Kasumi-1 (cell line): ENCODE data around the gene RIGI.
"Not testable (repeated sequence)": the region's sequence is repeated elsewhere in the genome, so short reads cannot be mapped to it uniquely, and the experiment has no call there.

ENCODE experiments used
- DNase-seq, 2 experiments: peaks; one replicate each; lab custom pipeline; 2025; lab: John Stamatoyannopoulos, UW

Gene RIGI

GRCh38 chr9:32526707-32527048, 682 bp upstream of the RIGI start:
- DNase-seq = no peak

- DNase-seq = no peak
These were observed 326 bp downstream of the RIGI start for GRCh38 chr9:32525709-32526030.

GRCh38 chr9:32524892-32525708, 896 bp downstream of the RIGI start:
- DNase-seq = peak; percentile 8 to 31

DNA sequence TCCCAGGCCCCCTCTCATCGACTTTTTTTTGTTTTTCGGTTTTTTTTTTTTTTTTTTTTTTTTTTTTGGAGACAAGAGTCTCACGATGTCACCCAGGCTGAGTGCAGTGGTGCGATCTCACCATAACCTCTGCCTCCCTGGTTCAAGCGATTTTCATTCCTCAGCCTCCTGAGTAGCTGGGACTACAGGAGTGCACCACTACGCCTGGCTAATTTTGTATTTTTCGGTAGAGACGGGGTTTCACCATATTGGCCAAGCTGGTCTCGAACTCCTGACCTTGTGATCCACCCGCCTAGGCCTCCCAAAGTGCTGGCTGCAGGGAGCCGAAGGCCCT, 1.5 kb downstream of the RIGI start:
- DNase-seq = not testable (repeated sequence)

DNA sequence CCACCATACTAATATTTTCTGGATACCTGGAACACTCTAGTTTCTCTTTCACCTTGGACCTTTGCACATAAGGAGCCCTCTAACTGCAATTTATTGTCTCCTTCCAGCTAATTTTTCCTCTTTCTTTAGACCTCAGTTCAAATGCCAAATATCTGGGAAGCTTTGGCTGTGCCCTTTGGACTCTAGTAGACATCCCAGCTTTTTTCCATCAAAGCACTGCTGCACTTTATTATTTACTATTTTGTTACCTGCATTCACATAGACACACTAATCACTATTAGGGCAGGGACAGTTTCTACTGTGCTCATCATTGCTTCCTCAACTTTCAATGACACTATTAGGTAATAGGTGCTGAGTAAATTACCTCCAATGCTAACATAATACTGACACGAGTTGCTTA, 2.1 kb downstream of the RIGI start:
- DNase-seq = no peak

- no peak for DNase-seq
These were observed 7.7 kb downstream of the RIGI start for GRCh38 chr9:32518276-32518675.

GRCh38 chr9:32516241-32516640, 9.8 kb downstream of the RIGI start:
- no peak for DNase-seq

DNA sequence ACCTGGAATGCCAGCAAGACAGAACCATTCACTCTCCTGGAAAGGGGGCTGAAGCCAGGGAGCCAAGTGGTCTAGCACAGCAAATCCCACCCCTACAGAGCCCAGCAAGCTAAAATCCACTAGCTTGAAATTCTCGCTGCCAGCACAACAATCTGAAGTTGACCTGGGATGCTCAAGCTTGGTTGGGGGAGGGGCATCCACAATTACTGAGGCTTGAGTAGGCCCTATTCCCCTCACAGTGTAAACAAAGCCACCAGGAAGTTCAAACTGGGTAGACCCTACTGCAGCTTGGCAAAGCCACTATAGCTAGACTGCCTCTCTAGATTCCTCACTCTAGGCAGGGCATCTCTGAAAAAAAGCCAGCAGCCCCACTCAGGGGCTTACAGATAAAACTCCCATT, 17.3 kb downstream of the RIGI start:
- no peak for DNase-seq

- no peak for DNase-seq
These were observed 23.0 kb downstream of the RIGI start for GRCh38 chr9:32503008-32503407.

DNA sequence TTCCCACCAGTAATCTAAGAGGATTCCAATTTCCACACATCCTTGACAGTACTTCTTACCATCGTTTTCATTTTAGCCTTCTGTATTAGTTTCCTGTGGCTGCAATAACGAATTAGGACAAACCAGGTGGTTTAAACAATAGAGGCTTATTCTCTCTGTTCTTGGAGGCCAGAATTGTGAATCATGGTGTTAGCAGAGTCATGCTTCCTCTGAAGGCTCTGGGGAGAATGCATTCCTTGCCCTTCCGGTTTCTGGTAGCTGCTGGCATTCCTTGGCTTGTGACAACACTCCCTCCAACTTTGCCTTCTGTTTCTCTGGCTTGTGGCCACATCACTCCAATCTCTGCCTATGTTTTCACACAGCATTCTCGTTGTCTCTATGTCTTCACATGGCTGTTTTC, 23.5 kb downstream of the RIGI start:
- DNase-seq = no peak

DNA sequence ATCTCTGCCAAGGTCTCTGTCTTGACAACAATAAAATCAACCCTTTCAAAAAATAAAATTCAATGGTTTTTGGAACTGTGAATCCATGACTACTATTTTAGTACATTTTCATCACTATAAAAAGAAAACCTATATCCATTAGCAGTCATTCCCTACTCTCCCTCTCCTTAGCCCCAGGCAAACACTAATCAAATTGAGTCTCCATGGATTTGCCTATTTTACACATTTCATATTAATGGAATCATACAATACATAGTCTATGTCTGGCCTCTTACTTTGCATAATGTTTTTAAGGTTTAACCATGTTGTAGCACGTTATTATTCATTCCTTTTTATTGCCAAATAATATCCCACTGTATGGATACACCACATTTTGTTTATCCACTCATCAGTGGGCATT, 24.1 kb downstream of the RIGI start:
- DNase-seq = no peak

DNA sequence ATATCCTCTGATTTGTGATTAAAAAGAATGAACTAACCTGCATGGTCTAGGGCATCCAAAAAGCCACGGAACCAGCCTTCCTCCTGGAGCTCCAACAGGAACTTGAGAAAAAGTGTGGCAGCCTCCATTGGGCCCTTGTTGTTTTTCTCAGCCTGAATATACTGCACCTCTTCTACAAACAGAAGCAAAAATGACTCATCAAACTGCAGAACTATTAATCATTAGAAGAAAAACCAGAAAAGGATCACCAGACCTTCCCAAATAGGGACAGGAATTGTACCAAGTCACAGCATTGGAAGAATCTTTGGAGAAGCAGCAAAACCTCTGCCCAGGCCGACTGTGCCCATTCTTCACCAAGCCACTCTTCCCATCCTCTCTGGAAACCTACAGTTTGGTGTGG, 25.2 kb downstream of the RIGI start:
- no peak for DNase-seq

DNA sequence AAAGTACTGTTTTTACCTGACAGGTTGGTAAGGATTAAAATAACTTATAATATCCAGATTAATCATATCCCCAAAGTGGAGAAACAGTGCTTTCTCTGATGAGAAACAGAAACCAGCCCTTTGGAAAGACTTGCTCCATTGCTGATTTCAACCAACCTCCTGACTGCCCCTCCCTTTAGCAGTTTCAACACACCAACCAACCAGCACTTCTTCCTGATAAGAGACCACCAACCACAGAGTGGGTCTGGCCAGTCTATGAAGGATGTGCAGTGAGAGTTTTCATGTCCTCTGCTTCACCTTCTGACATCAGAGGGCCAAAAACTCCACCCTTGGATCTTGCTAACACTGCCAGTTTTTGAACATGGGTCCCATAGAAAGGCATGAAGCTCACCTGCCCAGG, 28.1 kb downstream of the RIGI start:
- DNase-seq = no peak

- DNase-seq = no peak
These were observed 35.4 kb downstream of the RIGI start for GRCh38 chr9:32490601-32491000.

- DNase-seq = no peak
These were observed 38.0 kb downstream of the RIGI start for GRCh38 chr9:32487981-32488380.

DNA sequence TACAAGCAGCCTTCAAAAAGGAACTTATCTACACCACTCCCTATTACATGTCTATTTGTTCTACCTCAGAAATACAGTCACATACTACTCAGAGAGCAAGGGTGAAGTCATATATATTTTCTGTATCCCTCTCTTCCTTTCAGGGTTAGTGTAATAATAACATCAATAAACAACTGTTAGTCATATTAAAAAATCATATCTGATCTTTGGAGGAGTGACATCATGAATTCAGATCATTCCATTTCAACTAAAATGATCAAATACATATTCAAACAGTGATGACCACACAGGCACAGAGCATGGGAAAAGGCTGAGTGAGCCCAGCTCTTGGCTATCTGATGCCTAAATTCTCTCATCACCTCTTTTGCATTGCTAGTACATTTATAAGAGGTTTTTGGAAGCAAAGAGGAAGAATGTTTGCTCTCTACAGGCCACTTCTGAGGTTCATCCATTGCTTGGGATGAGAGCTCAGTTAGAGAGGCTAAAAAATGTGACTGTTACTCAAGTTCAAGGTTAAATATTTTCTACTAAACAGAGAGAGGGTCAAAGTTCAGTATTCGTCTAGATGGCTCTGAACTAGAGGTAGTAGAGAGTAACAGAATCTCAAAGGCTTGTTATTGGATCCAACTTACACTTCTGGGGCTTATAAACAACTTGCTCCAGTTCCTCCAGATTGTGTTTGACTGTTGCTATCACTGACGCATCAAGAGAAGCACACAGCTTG, 39.0 kb downstream of the RIGI start:
- no peak for DNase-seq

DNA sequence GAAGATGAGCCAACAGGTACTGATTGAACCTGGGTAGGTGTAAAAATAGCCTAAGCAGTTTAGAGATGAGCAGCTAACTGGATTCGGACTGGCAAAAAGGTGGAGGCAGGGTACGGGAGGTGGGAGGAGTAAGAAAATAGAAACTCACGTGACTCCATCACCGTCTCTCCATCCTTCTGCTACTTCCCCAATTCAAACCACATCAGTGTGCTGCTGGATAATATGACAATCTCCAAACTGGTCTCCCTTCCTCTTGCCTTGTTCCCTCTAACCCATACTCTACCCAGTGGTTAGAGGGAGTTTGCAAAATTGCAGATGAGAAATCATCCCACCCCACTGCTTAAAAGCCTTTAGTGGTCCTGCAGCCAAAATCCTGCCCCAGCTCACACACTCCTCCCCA, 42.7 kb downstream of the RIGI start:
- peak; percentile 64 to 77 for DNase-seq
